ENCODE results near the gene SOX10.
"Not testable (repeated sequence)": the region's sequence is repeated elsewhere in the genome, so short reads cannot be mapped to it uniquely, and the experiment has no call there.

Gene SOX10

DNA sequence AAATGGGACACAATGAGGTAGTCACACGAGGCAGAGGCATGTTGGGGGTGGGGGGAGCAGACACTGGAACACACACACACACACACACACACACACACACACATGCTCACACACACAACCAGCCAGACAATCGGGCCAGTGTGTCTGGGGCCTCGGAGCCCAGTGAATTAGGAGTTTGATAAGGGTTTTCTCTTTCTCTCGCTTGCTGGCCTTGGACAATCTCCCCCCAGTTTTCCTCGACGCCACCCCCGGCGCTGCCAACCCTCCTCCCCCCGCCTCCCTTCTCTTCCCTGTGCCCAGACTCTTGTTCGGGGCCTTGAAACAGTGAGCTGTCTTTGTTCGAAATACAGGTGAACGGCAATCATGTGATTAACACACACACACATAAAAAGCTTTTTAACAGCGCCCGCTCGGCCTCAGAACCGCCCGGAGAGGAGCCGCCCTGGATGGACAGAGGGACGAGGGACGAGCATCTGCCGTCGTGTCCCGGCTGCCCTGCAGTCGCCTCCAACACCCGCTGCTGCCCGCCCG lies 1.5 kb upstream of the SOX10 start:
- DNase-seq, result no peak

DNA sequence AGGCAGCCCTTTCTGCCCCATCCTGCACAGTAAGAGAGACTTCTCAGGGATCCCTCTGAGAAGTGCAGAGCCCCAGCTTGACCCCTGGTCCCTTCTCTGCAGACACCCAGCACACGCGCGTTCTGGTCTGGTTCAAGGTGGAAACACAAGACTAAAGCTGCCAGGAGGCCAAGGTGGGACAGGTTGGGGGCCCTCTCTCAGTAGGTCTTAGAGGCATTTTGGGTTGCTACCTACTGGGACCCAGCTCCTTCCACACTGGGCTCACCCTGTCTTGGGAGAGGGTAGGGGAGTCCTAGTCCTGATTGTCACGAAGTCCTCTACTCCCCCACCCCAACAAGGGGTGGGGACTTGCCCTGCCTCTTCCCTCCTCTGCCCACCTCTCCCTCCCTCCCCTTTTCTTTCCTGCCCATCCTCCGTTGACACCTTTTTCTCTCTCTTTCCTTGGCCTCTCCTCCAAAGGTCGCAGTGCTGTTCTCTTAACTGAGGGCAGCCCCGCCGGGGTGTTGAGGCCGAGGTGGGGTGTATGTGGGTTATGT lies 763 bp upstream of the SOX10 start:
- DNase-seq, result no peak

DNA sequence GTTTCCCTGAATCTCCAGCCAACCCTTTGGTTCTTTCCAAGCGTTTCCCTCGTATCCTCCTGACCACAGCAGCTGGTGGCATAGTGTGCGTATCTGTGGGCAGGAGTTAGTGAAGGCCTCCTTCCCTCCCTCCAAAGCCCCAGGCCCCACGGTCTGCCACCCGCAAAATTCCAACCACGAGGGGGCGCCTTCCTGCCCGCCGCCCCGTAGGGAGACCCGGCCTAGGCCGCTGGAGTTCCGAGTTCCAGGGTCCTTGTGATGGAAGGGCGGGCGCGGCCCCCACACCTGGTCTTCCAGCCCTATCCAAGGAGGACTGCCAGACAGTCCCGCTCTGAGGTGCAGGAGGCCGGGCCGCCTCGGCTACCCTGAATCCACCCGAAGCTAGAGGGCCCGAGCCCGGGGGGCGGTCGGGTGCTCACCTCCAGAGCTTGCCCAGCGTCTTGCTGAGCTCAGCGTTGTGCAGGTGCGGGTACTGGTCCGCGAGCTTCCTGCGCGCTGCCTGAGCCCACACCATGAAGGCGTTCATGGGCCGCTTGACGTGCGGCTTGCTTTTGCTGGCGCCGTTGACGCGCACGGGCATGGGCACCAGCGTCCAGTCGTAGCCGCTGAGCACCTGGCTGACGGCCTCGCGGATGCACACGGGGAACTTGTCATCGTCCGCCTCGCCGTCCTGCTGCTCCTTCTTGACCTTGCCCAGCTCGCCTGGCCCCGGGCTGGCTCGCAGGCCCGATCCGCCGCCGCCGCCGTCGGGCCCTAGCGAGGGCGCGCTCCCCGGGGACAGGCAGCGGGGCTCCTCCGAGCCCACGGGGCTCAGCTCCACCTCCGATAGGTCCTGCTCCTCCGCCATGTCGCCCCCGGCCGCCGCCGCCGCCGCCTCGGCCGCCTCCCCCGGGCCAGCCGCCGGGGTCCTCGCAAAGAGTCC lies 1.2 kb downstream of the SOX10 start:
- DNase-seq, result no peak

DNA sequence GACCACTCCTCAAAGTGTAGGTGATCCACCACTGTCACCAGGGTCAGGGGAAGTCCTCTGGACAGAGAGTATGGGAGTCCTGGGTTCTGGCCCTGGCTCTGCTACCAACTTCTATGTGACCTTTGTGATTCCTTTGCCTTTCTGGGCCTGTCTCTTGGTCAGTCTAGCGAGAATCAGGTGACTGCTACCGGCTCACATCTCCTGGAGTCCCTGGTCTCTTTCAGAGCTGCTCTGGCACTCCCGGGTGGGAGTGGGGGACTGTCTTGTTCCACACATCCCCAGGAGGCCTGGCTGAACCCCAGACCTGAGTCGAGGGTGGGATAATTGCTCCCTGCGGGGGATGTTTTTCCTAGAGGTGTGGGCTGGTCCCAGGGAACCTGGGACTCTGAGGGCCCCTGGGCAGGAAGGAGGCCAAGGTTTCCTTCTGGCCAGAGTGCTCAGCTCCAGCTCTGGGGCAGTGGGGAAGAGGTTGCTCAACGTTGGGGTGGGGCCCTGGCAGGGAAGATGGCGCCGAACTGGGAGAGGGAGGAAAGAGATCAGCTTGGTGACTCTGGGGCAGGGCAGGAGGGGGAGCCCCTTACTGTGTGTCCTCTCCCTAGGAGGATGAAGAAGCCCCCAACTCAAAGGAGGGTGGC lies 2.1 kb downstream of the SOX10 start:
- DNase-seq, result no peak

DNA sequence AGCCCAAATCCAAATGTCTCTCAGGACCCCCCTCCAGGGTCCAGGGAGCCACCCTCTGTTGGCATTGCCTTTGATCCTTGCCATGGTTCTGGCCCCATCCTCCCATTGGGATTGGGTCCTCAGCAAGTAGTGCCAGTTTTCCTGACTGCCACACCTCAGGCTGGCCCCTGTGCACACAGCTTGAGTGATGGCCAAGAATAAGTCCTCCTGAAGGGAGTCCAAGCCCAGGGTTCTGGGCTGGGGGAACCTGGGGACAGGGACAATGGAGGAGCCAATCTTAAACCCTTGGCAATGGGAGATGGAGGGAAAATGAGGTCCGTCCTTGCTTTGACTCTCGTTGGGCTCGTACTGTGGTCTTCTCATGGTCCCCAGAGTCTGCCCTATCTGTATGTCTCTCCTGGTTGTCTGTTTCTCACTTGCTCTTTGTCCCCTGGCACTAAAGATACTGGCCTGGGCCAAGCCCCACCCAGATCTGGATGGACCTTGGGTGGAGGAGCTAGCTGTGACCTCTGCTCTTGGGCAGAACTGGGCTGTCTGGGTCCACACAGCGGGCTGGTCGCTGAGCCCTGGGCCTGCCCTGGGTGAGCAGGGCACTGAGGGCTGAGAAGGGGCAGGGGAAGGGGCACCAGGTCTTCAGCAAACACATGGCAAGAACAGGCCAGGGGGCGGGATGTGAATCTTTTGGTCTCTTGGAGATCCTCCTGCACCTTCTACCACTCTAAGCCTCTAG lies 2.9 kb downstream of the SOX10 start:
- no peak for DNase-seq

DNA sequence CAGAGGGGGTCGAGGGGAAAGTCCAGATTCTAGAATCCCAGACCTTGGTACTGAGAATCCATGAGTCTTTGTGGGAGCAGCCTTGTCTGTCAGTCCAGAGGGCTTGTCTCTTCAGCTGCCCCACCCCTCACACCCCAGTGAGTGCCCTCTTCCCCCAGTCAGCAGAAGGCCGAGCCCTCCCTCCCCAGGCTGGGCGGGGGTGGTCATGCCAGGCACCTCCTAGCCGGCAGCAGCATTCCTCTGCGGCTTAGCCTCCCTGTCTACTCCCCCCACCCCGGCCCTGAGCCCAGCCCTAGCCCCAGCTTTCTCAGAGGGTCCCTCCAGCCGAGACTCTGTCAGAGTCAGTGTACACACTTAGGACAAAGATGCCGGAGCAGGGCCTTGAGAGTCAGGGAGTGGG lies 4.6 kb downstream of the SOX10 start:
- DNase-seq, result no peak

DNA sequence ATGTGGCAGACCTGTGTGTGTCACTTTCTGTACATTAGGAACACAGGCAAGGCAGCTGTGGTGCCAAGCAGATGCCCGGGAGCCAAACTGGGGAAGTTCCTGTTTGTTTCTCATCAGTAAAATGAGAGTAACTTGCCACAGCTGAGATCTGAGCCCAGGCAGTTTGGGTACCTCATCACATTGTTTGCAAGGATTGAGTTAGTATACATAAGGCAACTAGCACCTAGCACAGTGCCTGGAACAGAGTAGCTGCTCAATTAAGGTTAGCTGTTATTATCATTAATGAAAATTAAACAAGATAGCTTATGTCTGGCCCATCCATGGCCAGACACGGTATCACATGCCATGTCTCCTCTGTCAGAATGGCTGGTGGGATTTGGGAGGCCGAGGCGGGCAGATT lies 7.8 kb downstream of the SOX10 start:
- DNase-seq, result no peak

DNA sequence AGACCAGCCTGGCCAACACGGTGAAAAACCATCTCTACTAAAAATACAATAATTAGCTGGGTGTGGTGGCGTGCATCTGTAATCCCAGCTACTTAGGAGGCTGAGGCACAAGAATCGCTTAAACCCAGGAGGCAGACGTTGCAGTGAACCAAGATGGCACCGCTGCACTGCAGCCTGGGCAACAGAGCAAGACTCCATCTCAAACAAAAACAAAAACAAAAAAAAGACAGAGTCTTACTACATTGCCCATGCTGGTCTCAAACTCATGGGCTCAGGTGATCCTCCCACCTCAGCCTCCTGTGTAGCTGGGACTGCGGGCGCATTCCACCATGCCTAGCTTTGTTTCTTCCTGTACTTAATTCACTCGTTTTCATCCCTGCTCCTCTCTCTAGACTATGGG lies 8.3 kb downstream of the SOX10 start:
- DNase-seq, result not testable (repeated sequence)

DNA sequence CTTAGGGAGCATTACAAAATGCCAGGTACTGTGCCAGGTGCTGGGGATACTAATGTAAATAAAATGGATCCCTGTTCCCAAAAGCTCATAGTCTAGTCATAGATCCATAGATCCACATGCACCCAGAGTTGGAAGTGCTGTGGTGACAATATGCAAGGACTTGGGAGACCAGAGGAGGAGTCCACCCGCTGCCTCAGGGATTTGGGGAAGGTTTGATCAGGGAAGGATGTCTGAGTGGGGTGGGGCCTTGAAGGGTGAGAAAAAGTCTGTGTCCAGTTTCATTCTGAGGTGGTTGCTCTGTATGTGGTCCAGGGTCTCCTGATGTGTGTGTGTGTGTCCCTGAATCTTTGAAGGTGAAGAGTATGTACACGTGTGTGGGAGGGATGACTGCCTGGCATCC lies 9.2 kb downstream of the SOX10 start:
- no peak for DNase-seq

DNA sequence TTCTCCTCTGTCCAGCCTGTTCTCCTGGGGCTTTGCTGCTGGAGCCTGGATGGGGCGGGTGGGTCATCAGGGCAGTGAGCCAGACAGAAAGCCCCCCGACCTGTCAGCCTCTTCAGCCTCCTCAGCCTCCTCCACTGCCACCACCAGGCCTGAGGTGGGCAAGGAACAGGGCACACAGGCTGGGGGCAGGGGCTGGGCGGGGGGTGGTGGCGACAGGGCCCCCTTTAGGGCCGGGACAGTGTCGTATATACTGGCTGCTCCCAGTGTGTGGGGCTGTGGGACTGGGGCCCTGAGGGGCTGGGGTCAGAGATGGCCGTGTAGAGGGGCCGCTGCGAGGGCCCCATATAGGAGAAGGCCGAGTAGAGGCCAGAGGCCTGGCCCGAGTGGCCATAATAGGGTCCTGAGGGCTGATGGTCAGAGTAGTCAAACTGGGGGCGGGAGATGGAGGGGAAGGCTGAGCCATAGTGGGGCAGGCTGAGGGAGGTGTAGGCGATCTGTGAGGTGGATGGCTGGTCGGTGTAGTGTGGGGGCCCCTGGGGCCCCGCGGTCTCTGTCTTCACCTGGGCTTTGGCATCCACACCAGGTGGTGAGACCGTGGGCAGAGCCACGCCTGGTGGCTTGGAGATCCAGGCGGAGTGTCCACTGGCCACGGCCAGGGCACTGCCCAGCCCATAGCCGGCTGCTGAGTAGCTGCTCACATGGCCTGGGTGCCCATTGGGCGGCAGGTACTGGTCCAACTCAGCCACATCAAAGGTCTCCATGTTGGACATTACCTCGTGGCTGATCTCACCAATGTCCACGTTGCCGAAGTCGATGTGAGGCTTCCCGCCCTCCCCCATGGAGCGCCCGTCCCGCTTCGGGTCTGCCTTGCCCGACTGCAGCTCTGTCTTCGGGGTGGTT lies 10.8 kb downstream of the SOX10 start:
- DNase-seq, result no peak

DNA sequence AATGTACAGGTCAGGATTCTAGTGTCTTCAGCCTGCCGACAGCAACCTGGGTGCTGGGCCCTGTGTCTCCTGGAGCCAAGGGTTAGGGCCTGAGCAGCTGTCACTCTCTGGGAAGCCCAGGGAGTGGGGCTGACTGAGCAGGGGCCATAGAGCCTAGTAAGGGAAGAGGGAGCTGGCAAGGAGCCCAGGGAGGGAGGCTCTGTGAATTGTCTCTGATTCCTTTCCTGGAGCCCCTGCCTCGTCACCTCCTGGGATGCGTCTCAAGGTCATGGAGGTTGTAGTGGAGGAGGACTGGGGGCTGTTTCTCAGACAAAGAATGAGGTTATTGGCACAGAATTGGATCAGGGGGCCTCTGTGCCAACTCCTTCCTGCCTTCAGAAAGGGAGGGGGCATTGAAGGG lies 11.8 kb downstream of the SOX10 start:
- no peak for DNase-seq

DNA sequence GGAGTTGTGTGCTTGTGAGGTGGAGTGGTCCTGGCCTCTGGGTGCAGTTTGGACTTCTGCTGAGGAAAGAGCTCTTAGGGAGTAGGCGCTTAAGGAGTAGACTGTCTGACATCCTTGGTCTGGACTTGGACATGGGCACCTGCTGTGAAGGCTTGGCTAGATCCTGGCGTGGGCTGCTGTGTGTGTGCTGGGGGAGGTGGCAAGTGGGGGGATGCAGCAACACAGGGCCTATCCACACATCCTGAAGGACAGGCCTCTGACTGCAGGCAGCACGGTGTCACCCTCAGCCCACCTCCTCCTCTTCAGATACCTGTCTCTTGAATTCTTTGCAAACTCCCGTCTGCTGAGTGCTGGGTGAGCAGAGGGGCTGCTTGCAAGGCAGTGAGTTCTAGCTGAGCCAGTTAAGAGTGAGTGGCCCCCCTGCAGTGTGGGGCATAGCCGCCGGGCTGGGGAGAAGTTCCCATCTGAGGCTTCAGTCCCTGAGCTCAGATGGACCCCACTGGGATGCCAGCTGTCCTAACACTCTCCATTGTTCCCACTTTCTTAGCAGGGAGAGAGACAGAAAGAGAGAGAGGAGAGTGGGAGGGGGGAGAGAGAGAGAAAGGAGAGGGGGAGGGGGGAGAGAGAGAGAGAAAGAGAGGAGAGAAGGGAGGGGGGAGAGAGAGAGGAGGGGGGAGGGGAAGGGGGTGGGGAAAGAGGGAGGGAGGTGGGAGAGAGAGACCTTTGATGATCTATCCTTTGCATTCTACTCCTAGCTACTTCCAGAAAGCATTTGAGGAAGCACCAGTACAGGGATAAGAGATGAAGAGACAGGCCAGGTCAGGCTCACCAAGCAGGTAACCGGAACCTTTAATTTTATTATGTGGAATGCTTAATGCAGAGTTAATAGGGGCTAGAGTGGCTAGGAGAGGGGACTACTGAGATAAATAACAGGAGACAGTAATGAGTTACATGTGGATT lies 12.6 kb downstream of the SOX10 start:
- DNase-seq, result no peak

DNA sequence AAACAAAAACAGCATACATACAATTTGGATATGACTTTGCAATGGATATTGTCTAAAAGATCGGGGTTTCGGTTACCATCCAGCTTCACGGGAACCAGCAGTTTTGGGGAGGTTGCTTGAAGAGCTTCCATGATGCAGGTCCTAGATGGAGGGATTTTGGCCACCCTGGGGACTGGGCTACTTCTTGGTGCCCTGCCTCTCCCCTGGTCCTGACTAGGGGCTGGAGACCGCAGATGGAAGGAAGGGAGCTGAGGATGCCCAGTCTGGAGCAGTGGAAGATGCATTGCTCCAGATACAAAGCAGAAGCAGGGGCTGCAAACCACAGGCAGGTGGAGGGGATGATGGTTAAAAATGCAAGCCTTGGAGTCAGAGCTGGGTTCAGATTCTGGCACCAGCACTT lies 13.5 kb downstream of the SOX10 start:
- DNase-seq, result no peak

DNA sequence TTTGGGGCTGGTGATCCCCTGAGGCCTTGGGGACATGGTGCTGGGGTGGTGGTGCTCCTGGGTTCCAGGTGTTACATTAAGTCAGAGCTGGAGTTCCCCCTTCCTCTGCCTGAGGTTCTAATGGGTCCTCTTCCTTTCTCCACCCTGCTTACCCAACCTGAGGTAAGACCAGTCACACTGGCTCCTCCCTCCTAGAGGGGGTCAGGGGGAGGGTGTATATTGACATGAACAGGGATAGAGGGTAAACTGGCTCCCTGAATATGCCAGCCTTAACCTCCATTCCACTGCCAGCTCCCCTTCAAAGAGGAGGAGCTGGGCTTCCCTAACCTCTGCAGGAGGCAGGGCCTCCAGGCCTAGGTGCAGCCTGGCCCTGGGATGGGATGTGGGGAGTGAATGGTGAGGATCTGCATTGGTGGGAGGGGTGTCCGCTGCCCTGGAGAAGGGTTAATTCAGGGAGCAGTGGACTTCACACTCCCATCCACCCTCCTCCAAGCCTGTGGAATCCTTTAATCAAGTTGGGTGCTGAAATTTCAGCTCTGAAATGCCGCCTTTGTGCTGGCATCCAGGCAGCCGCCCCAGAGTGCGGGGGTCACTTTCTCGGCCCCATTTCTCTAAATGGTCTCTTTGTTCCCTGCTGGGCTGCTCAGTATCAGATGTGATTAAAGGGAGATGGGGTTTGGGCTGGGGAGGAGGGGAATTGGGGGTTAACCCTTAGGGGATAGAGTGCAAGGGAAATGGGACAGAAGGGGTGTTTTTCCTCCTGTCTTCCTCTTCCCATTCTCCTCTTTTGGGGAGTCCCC lies 15.7 kb downstream of the SOX10 start:
- no peak for DNase-seq

DNA sequence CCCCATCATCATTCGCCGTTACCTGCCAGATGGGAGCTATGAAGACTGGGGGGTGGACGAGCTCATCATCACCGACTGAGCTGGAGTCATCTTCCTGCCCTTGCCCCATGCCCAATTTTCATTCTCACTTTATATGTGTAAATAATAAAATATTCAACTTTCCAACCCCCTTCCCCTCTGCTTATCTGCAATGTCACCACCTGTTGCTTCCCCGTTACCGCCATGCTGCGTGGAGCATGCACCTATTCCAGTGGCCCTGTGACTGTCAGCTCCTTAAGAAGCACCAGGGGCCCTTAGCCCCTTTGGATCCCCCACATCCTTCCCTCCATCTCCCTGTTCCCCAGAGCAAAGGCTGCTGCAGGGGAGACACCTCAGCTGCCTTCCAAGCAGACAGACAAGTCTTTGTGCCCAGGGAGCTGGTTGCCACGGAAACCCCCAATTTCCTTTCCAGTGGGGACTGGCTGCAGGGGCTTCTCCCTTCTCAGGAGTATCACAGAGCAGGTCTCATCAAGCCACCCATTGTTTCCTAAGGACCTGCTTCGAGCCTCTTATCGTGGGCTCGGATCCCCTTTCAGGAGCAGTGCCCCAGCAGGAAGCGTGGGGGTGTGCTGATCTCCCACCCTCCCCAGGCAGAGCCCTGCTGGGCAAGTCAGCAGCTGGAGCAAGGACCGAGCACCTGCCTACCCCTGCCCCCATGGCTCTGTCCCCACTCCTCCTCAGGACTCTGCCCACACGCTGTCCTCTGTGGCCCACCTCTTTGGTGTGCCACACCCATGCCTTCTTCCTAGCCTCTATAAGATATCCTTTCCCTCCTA lies 16.5 kb downstream of the SOX10 start:
- no peak for DNase-seq

DNA sequence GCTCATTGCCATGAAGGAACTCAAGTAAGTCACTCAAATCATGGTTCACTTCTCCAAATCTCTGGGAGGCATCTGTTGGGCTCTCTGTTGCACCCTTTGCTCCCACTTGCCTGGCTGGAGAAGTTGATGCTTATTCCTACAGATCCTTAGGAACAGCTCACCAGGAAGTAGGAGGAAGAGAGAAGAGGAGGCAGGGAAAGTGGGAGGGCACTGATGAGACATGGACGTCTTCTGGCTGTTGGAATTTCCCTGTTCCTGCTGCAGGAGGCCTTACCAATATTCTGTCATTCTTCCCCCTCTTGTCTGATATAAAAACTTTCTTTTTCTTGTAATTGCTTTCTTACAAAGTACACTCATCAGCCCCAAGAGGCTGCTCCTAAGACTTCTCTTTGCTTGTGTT lies 17.2 kb downstream of the SOX10 start:
- no peak for DNase-seq

DNA sequence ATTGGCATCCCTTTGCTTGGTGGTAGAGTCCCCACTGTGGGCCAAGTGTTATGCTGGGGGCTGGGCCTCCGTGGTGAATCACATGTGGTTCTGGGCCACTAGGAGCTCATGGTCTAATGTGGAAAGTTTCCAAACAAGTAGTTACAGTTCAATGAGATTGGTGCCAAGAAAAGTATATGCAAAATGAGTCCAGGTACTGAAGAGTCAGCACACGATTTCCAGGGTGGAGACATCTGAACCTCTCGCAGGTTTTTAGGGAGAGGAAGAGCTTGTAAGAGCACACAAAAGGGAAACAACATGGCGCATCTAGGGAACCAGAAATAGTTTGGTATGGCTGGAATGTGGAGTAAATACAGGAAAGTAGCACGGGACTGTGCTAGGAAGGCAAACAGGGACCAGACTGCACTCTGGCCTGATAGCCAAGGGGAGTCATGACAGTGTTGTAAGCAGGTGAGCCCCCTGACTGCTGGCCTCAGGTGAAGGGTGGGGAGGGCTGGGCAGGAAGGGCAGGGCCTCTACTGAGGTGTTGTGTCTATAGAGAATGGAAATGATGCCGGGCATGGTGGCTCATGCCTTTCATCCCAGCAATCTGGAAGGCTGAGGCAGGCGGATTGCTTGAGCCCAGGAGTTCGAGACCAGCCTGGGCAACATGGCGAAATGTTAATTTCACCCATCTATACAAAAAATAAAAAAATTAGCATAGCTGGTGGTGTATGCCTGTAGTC lies 18.3 kb downstream of the SOX10 start:
- no peak for DNase-seq

DNA sequence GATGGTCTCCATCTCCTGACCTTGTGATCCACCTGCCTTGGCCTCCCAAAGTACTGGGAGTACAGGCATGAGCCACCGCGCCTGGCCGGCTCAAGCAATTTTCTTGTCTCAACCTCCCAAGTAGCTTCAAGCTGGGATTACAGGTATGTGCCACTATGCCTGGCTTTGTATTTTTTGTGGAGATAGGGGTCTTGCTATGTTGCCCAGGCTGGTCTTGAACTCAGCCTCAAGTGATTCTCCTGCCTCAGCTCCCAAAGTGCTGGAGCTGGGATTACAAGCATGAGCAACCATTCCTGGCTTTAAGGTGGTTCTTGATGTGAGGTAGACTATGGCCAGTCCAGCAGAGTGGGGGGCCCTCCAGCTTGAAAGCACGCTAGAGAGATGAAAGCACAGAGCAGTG lies 23.3 kb downstream of the SOX10 start:
- DNase-seq, result no peak

Measured in AML-193 (cell line).